Type B pancreatic cell (in vitro differentiated cells): Measurements from ENCODE around the gene MYO18B. TPM values are rescaled to one million over a fixed set of nuclear protein-coding genes. Genes with fewer than 3 reads are reported as not detected.

Experiments used
- DNase-seq: peaks from one replicate; pipeline ENCODE4 v3.0.0; 2021; ENCODE audit warnings: mixed read lengths; ENCODE audit not compliant: unreplicated experiment; ENCODE audit errors: extremely low spot score
- H3K27ac Mint-ChIP-seq: 2 replicates; pipeline ENCODE4 v1.8.0; 2021; ENCODE audit warnings: mild to moderate bottlenecking, mixed read lengths
- H3K27me3 Mint-ChIP-seq: 2 replicates; pipeline ENCODE4 v1.8.0; 2021; ENCODE audit warnings: mixed read lengths
- H3K36me3 Mint-ChIP-seq: 2 replicates; pipeline ENCODE4 v1.8.0; 2021; ENCODE audit warnings: mixed read lengths
- H3K4me1 Mint-ChIP-seq: one replicate; pipeline ENCODE4 v1.8.0; 2021; ENCODE audit warnings: mixed read lengths; ENCODE audit not compliant: unreplicated experiment
- H3K4me3 Mint-ChIP-seq: 2 replicates; pipeline ENCODE4 v1.8.0; 2021; ENCODE audit warnings: mild to moderate bottlenecking, mixed read lengths
- H3K9me3 Mint-ChIP-seq: 2 replicates; pipeline ENCODE4 v1.8.0; 2021; ENCODE audit warnings: mixed read lengths
- CTCF ChIP-seq: fragments of 200-600 bp; sonication (generic); conservative IDR thresholded peaks from 2 replicates; pipeline ENCODE4 v1.5.0; 2021; ENCODE audit warnings: antibody characterized with exemption, mild to moderate bottlenecking
- total RNA-seq: library from RNA; stranded (reverse); gene quantifications from 2 replicates; pipeline ENCODE4 v1.2.1, GENCODE V29; 2021; ENCODE audit warnings: low replicate concordance

MYO18B gene
- total RNA-seq, 1 donor from 2014 or later = 0.10 TPM

DNA sequence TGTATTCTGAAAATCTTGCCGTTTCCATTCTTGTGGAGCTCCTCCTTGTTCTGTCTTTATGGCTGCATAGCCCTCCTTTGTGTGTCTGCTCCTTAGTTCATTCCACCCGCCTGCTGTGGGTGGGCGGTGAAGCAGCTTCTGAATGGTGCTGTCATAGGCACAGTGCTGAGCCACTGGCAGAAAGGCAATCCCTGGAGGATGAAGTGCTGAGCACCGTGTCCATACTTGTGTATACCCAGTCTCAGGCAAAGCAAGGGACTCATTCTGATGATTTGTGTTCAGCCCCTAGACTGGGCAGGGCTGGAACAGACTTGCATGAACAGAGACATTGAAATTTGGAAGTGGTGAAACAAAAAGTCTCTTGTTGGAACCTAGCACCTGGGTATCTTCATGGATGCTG lies 134.9 kb downstream of the MYO18B start:
- H3K9me3 Mint-ChIP-seq = no peaks in the 10 kb centered on the region
- H3K4me3 Mint-ChIP-seq = no peak overlapping the region
- H3K36me3 Mint-ChIP-seq = no peaks in the 10 kb centered on the region
- no peak for TF ChIP-seq CTCF
- DNase-seq = no peak
- H3K27ac Mint-ChIP-seq = no peak overlapping the region
- H3K27me3 Mint-ChIP-seq = peaks cover 22% of the 10 kb centered on the region
- no peaks in the 10 kb centered on the region for H3K4me1 Mint-ChIP-seq

- Mint-ChIP-seq H3K36me3 (no peaks in the 10 kb centered on the region), H3K4me3 (no peak overlapping the region), H3K27me3 (peaks cover 31% of the 10 kb centered on the region), H3K9me3 (no peaks in the 10 kb centered on the region), H3K4me1 (no peaks in the 10 kb centered on the region), H3K27ac (no peak overlapping the region)
- no peak for DNase-seq
- no peak for TF ChIP-seq CTCF
These were observed 136.9 kb downstream of the MYO18B start for GRCh38 chr22:25878933-25879332.

GRCh38 chr22:25880524-25880923 lies 138.5 kb downstream of the MYO18B start:
- Mint-ChIP-seq H3K4me1 (no peaks in the 10 kb centered on the region), H3K36me3 (no peaks in the 10 kb centered on the region), H3K9me3 (no peaks in the 10 kb centered on the region), H3K4me3 (no peak overlapping the region), H3K27me3 (peaks cover 37% of the 10 kb centered on the region), H3K27ac (no peak overlapping the region)
- no peak for DNase-seq
- TF ChIP-seq CTCF = peak; percentile 12

DNA sequence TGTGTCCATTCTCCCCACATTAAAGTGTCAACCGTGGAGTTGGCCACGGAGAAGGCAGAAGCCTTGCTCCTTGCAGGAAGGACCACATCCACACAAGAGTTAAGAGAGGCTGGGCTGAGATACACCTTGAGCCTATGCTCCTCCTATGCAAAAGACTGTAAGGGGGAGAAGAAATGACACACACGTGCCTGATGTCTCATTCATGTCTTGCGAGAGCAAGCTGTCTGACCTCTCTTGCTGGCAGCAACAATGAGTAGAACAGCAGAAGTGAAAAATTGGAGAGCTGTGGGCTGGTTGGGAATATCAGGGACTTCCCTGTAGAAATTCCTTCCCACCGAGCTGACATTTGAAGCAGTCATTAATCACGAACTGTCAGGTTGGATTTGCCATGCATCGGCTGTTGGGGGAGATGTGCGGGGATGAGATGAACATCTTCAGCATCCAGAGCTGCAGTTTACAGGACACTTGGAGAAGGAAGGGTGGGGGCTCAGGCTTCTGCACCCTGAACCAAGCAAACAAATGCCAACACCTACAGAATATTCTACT lies 139.3 kb downstream of the MYO18B start:
- H3K27ac Mint-ChIP-seq = no peak overlapping the region
- no peak for TF ChIP-seq CTCF

GRCh38 chr22:25882360-25882759 lies 140.4 kb downstream of the MYO18B start:
- DNase-seq = no peak
- Mint-ChIP-seq H3K27ac (no peak overlapping the region), H3K4me1 (no peaks in the 10 kb centered on the region), H3K9me3 (no peaks in the 10 kb centered on the region), H3K27me3 (peaks cover 41% of the 10 kb centered on the region), H3K4me3 (no peak overlapping the region), H3K36me3 (no peaks in the 10 kb centered on the region)
- no peak for TF ChIP-seq CTCF

More for the DNA sequence above, 139.3 kb downstream of the MYO18B start:
- no peaks in the 10 kb centered on the region for H3K36me3 Mint-ChIP-seq
- no peaks in the 10 kb centered on the region for H3K4me1 Mint-ChIP-seq
- H3K4me3 Mint-ChIP-seq = no peak overlapping the region
- peaks cover 37% of the 10 kb centered on the region for H3K27me3 Mint-ChIP-seq
- no peaks in the 10 kb centered on the region for H3K9me3 Mint-ChIP-seq
- no peak for DNase-seq

DNA sequence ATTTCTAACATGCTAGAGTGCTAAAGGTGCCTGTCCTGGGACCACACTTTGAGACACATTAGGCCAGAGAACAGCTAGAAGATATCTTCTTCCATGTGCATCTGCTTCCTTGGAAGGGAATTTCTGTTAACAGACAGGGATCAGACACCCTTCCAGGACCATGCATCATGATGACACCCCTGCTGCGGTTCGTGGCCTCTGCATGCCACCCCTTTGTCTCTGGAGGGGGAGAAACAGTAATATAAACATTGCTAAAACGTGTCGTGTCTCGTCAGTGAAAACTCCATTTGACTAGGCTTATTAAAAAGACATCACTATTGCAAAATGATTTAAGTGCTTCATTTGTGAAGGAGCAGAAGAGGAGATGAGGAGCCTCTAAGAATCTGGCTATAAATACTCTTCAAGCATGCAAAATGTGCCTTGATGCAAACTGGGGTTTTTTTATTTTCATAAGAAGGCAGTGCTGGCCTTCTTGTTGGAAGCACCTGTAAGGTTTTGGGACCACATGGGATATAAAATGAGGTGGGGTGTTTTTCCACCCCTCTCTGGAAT lies 141.6 kb downstream of the MYO18B start:
- Mint-ChIP-seq H3K27me3 (peaks cover 47% of the 10 kb centered on the region), H3K27ac (no peak overlapping the region), H3K4me3 (no peak overlapping the region), H3K9me3 (no peaks in the 10 kb centered on the region), H3K4me1 (no peaks in the 10 kb centered on the region), H3K36me3 (no peaks in the 10 kb centered on the region)
- no peak for DNase-seq
- TF ChIP-seq CTCF = no peak
